IMR-90 (cell line): Measurements from ENCODE around the gene NDUFV2. TPM values are rescaled to one million over a fixed set of nuclear protein-coding genes. Genes with fewer than 3 reads are reported as not detected.

ENCODE experiments used
- ATAC-seq: fragments of 200-7000 bp; cut with Tn5 transposase; 2 replicates; pipeline ENCODE4 v1.9.1; 2020; ENCODE audit warnings: low read depth, mild to moderate bottlenecking, moderate library complexity
- BruUV-seq: library from RNA; stranded (reverse); fragments of 400-500 nt; replicated peaks from 2 replicates; lab custom pipeline; 2021; lab: Mats Ljungman, UMichigan
- CTCF ChIA-PET: fragments of 300-600 bp; formaldehyde crosslinking; extraction: SDS; loops from one replicate; lab custom pipeline; 2021; ENCODE audit warnings: antibody characterized with exemption; lab: Yijun Ruan, JAX
- POLR2A ChIA-PET: fragments of 300-600 bp; sonication (Branson Sonifier 250); formaldehyde crosslinking; loops from one replicate; lab custom pipeline; 2022; ENCODE audit warnings: antibody characterized with exemption; ENCODE audit not compliant: unreplicated experiment; lab: Charles Lee
- DNase-seq: peaks from one replicate; pipeline ENCODE4 v3.0.0; 2013
- H2AFZ ChIP-seq: replicated peaks from 2 replicates; pipeline ENCODE3; 2013; ENCODE audit warnings: low read length, mild to moderate bottlenecking; ENCODE audit not compliant: poor library complexity
- H2AK5ac ChIP-seq: 2 replicates; pipeline ENCODE4 v1.6.1; 2013; ENCODE audit warnings: low read depth, low read length, inconsistent platforms
- H2AK9ac ChIP-seq: replicated peaks from 2 replicates; pipeline ENCODE3; 2013; ENCODE audit warnings: mild to moderate bottlenecking, low read depth, low read length, moderate library complexity; ENCODE audit not compliant: poor library complexity
- H2BK120ac ChIP-seq: 2 replicates; pipeline ENCODE4 v1.6.1; 2013; ENCODE audit warnings: low read depth, low read length, inconsistent platforms
- H2BK15ac ChIP-seq: 3 replicates; pipeline ENCODE4 v1.6.1; 2013; ENCODE audit warnings: low read depth, low read length, inconsistent platforms
- H2BK20ac ChIP-seq: 2 replicates; pipeline ENCODE4 v1.6.1; 2013; ENCODE audit warnings: low read depth, mild to moderate bottlenecking, inconsistent platforms, low read length, moderate library complexity
- H2BK5ac ChIP-seq: 2 replicates; pipeline ENCODE4 v1.6.1; 2013; ENCODE audit warnings: mild to moderate bottlenecking, low read depth, low read length, inconsistent platforms; ENCODE audit not compliant: poor library complexity, severe bottlenecking
- H3K14ac ChIP-seq: replicated peaks from 2 replicates; pipeline ENCODE4 v1.6.1; 2013; ENCODE audit warnings: low read depth, low read length, inconsistent platforms
- H3K18ac ChIP-seq: 2 replicates; pipeline ENCODE4 v1.6.1; 2013; ENCODE audit warnings: low read depth, low read length, control low read depth
- H3K23ac ChIP-seq: 2 replicates; pipeline ENCODE4 v1.6.1; 2013; ENCODE audit warnings: low read depth, low read length, inconsistent platforms
- H3K27ac ChIP-seq: 2 replicates; pipeline ENCODE4 v1.5.1; 2013; ENCODE audit warnings: mild to moderate bottlenecking, control low read depth, low read length; ENCODE audit not compliant: insufficient read depth
- H3K27me3 ChIP-seq: 2 replicates; pipeline ENCODE4 v1.6.1; 2013; ENCODE audit warnings: low read length; ENCODE audit not compliant: control insufficient read depth, insufficient read depth
- H3K36me3 ChIP-seq: 2 replicates; pipeline ENCODE4 v1.6.1; 2013; ENCODE audit warnings: low read length, mixed read lengths; ENCODE audit not compliant: control insufficient read depth, insufficient read depth
- H3K4ac ChIP-seq: 2 replicates; pipeline ENCODE4 v1.6.1; 2013; ENCODE audit warnings: low read depth, low read length, inconsistent platforms
- H3K4me1 ChIP-seq: 2 replicates; pipeline ENCODE4 v1.6.1; 2013; ENCODE audit warnings: low read length, mixed read lengths; ENCODE audit not compliant: control insufficient read depth, insufficient read depth
- H3K4me2 ChIP-seq: 2 replicates; pipeline ENCODE4 v1.6.1; 2013; ENCODE audit warnings: low read depth, mild to moderate bottlenecking, control low read depth, low read length, moderate library complexity
- H3K4me3 ChIP-seq: 2 replicates; pipeline ENCODE4 v1.5.1; 2013; ENCODE audit warnings: low read depth, mild to moderate bottlenecking, control low read depth, low read length, moderate library complexity; ENCODE audit not compliant: insufficient read depth
- H3K56ac ChIP-seq: 2 replicates; pipeline ENCODE4 v1.6.1; 2013; ENCODE audit warnings: low read length, inconsistent platforms; ENCODE audit not compliant: insufficient read depth; ENCODE audit errors: extremely low read depth
- H3K79me1 ChIP-seq, 2 experiments: 2 replicates each; pipeline ENCODE4 v1.6.1; 2013; ENCODE audit warnings: low read length in 2 of 2, inconsistent platforms in 1 of 2, low read depth in 1 of 2
- H3K9ac ChIP-seq: 2 replicates; pipeline ENCODE4 v1.6.1; 2013; ENCODE audit warnings: low read depth, low read length, control low read depth
- H3K9me1 ChIP-seq: 2 replicates; pipeline ENCODE4 v1.6.1; 2013; ENCODE audit warnings: low read length, inconsistent platforms; ENCODE audit not compliant: insufficient read depth
- H3K9me3 ChIP-seq: 2 replicates; pipeline ENCODE4 v1.6.1; 2013; ENCODE audit warnings: low read length; ENCODE audit not compliant: control insufficient read depth, insufficient read depth
- H4K20me1 ChIP-seq: 2 replicates; pipeline ENCODE4 v1.6.1; 2013; ENCODE audit warnings: low read length, inconsistent platforms; ENCODE audit not compliant: insufficient read depth
- H4K5ac ChIP-seq: 2 replicates; pipeline ENCODE4 v1.6.1; 2013; ENCODE audit warnings: mild to moderate bottlenecking, low read depth, low read length, control low read depth
- H4K8ac ChIP-seq, 2 experiments: 2 replicates each; pipeline ENCODE4 v1.6.1; 2013; ENCODE audit warnings: low read depth in 2 of 2, low read length in 2 of 2, control low read depth in 1 of 2, inconsistent platforms in 1 of 2
- H4K91ac ChIP-seq: 2 replicates; pipeline ENCODE4 v1.6.1; 2013; ENCODE audit warnings: low read depth, low read length, inconsistent platforms; ENCODE audit not compliant: insufficient read depth
- BHLHE40 ChIP-seq: fragments of 150-350 bp; IDR thresholded peaks from 2 replicates; pipeline ENCODE4 v1.6.1; 2016; ENCODE audit warnings: mild to moderate bottlenecking, low read depth, low read length
- CEBPB ChIP-seq: IDR thresholded peaks from 2 replicates; pipeline ENCODE4 v1.6.1; 2012; ENCODE audit warnings: low read depth, low read length, improper control_type of control experiment
- CHD1 ChIP-seq: IDR thresholded peaks from 2 replicates; pipeline ENCODE4 v1.6.1; 2012; ENCODE audit warnings: low read depth, low read length, improper control_type of control experiment
- FOS ChIP-seq: fragments of 150-350 bp; IDR thresholded peaks from 2 replicates; pipeline ENCODE4 v1.6.1; 2016; ENCODE audit warnings: low read depth, low read length
- MAFK ChIP-seq: IDR thresholded peaks from 2 replicates; pipeline ENCODE4 v1.6.1; 2012; ENCODE audit warnings: low read depth, low read length, improper control_type of control experiment
- MAZ ChIP-seq: IDR thresholded peaks from 2 replicates; pipeline ENCODE4 v1.6.1; 2012; ENCODE audit warnings: low read depth, mild to moderate bottlenecking, low read length, improper control_type of control experiment, moderate library complexity, borderline replicate concordance
- MXI1 ChIP-seq: IDR thresholded peaks from 2 replicates; pipeline ENCODE4 v1.6.1; 2012; ENCODE audit warnings: low read depth, mild to moderate bottlenecking, low read length, moderate library complexity, borderline replicate concordance
- NFE2L2 ChIP-seq: fragments of 150-350 bp; IDR thresholded peaks from 2 replicates; pipeline ENCODE4 v1.6.1; 2016; ENCODE audit warnings: low read depth, mild to moderate bottlenecking, low read length
- POLR2A ChIP-seq: IDR thresholded peaks from 2 replicates; pipeline ENCODE4 v1.6.1; 2012; ENCODE audit warnings: mild to moderate bottlenecking, low read depth, low read length
- RAD21 ChIP-seq: IDR thresholded peaks from 2 replicates; pipeline ENCODE4 v1.6.1; 2012; ENCODE audit warnings: low read length, improper control_type of control experiment
- RCOR1 ChIP-seq: IDR thresholded peaks from 2 replicates; pipeline ENCODE4 v1.6.1; 2012; ENCODE audit warnings: mild to moderate bottlenecking, low read length, improper control_type of control experiment; ENCODE audit not compliant: insufficient replicate concordance
- RFX5 ChIP-seq: IDR thresholded peaks from 2 replicates; pipeline ENCODE4 v1.8.0; 2012; ENCODE audit warnings: low read depth, mild to moderate bottlenecking, low read length, moderate library complexity
- SMC3 ChIP-seq: fragments of 150-350 bp; IDR thresholded peaks from 2 replicates; pipeline ENCODE4 v1.6.1; 2016; ENCODE audit warnings: low read depth, mild to moderate bottlenecking, antibody characterized with exemption, low read length, moderate library complexity
- WGBS, 2 experiments: methylation state at CpG; one replicate each; pipeline versions ENCODE4 v1.1.5 to v1.1.7; 2013; ENCODE audit warnings: missing lambda C conversion rate in 2 of 2; ENCODE audit not compliant: insufficient read length in 1 of 2; ENCODE audit errors: extremely low coverage in 2 of 2; 5-methylcytosine and 5-hydroxymethylcytosine counted together
- dilution Hi-C: fragments of 300-500 bp; cut with HindIII; formaldehyde crosslinking; loops from one replicate; pipeline ENCODE4 v1.14.3; 2018; ENCODE audit warnings: low sequenced_read_pairs; ENCODE audit not compliant: unreplicated experiment
- in situ Hi-C: fragments of 300-500 bp; cut with MboI; formaldehyde crosslinking; loops from 3 replicates; pipeline ENCODE4 v1.14.3; 2019; ENCODE audit warnings: low sequenced_read_pairs, inconsistent platforms, mixed read lengths
- intact Hi-C: fragments of 100-400 bp; cut with micrococcal nuclease; formaldehyde crosslinking; loops from 2 replicates; pipeline ENCODE4 v1.10.0; 2022
- polyA plus RNA-seq, 3 experiments: library from polyadenylated mRNA; depleted of rRNA; stranded (reverse); fragments of >200 nt; gene quantifications; 2 replicates each; pipeline ENCODE4 v1.2.3, GENCODE V29; 2012; ENCODE audit warnings: low replicate concordance in 1 of 3
- total RNA-seq: library from RNA; depleted of rRNA; stranded (reverse); fragments of >200 nt; gene quantifications from 2 replicates; pipeline ENCODE4 v1.2.3, GENCODE V29; 2012
- TF ChIP-seq, protein P1 (sequence below): fragments of 150-350 bp; IDR thresholded peaks from 2 replicates; pipeline ENCODE4 v1.6.1; 2016; ENCODE audit warnings: low read depth, mild to moderate bottlenecking, low read length, moderate library complexity, borderline replicate concordance
- TF ChIP-seq, protein P2 (sequence below): fragments of 150-350 bp; IDR thresholded peaks from 2 replicates; pipeline ENCODE4 v1.6.1; 2017; ENCODE audit warnings: mild to moderate bottlenecking, antibody characterized with exemption, low read length, low read depth
- TF ChIP-seq, protein P3 (sequence below): conservative IDR thresholded peaks from 2 replicates; pipeline ENCODE4 v1.5.1; 2012; ENCODE audit warnings: mild to moderate bottlenecking, low read depth, low read length, improper control_type of control experiment

Gene NDUFV2
- total and polyA plus RNA-seq, 2 of the 4 experiments (the other 2 are of a cell fraction), result 106 to 126 TPM

DNA sequence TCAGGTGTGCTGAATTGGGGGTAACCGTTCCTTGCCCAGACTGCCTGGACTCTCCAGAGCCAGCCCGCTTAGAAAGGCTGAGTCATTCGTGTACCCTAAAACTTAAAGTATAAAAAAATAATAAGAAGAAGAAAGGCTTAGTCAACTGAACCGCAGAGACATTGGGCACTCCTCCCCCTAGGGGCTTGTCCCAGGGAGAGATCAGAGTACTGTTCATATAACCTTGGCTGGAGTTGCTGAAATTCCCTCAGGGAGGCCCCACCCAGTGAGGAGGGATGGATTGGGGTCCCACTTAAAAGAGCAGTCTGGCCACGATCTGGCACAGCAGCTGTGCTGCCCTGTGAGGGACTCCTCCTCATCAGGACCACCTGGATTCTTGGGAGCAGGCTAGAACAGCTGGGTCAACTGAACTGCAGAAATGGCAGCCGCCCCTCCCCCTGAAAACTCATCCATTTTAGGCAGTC lies 71.3 kb downstream of the NDUFV2 start:
- intact Hi-C loops (no loop called here), dilution Hi-C loops (no loop called here), in situ Hi-C loops (no loop called here)
- H2BK15ac ChIP-seq, result no peak overlapping the region
- H3K4me3 ChIP-seq, result no peak overlapping the region
- DNase-seq (no peak), ATAC-seq (no peak)
- no peak overlapping the region for H3K27ac ChIP-seq
- 80% methylated on average over 1 of the region's 6 CpGs; no CpG with 5 or more reads in 1 of the 2 experiments for WGBS, 2 experiments
- ChIA-PET POLR2A (no interaction called here), CTCF (no interaction called here)
- H3K4me2 ChIP-seq, result no peak overlapping the region
- peaks cover 2% of the 10 kb centered on the region; the same call in 1 of the 2 replicates for H3K36me3 ChIP-seq
- H2BK20ac ChIP-seq, result no peak overlapping the region
- H3K4ac ChIP-seq, result no peak overlapping the region
- H3K4me1 ChIP-seq, result peaks cover 1% of the 10 kb centered on the region; the same call in 1 of the 2 replicates
- H3K23ac ChIP-seq, result peak overlapping the region; percentile 23; the same call in 1 of the 2 replicates
- H4K8ac ChIP-seq, result no peak overlapping the region
- H4K91ac ChIP-seq, result no peak overlapping the region
- no peak overlapping the region for H3K14ac ChIP-seq
- no peak overlapping the region for H2AK5ac ChIP-seq
- no peaks in the 10 kb centered on the region for H3K27me3 ChIP-seq
- H3K56ac ChIP-seq, result no peak overlapping the region
- H2BK120ac ChIP-seq, result no peak overlapping the region
- no peak overlapping the region for H2AFZ ChIP-seq
- peaks cover 53% of the 10 kb centered on the region for H4K20me1 ChIP-seq
- H3K18ac ChIP-seq, result no peak overlapping the region
- peak overlapping the region; percentile 72 for H2AK9ac ChIP-seq
- no peaks in the 10 kb centered on the region for H3K9me3 ChIP-seq
- peaks cover 10% of the 10 kb centered on the region for H3K9me1 ChIP-seq
- no peak overlapping the region for H2BK5ac ChIP-seq
- H3K79me1 ChIP-seq, result peaks cover 19 to 66% of the 10 kb centered on the region in 2 experiments
- no peak overlapping the region for H4K5ac ChIP-seq
- no TSS peak for BruUV-seq
- TF ChIP-seq MAFK (no peak), BHLHE40 (no peak), POLR2A (no peak), RFX5 (no peak), FOS (no peak), CEBPB (no peak), MXI1 (no peak), SMC3 (no peak), RAD21 (no peak), CHD1 (no peak), MAZ (no peak), RCOR1 (no peak), NFE2L2 (no peak)
- TF ChIP-seq, protein P1, sequence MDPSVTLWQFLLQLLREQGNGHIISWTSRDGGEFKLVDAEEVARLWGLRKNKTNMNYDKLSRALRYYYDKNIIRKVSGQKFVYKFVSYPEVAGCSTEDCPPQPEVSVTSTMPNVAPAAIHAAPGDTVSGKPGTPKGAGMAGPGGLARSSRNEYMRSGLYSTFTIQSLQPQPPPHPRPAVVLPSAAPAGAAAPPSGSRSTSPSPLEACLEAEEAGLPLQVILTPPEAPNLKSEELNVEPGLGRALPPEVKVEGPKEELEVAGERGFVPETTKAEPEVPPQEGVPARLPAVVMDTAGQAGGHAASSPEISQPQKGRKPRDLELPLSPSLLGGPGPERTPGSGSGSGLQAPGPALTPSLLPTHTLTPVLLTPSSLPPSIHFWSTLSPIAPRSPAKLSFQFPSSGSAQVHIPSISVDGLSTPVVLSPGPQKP, result no peak
- TF ChIP-seq, protein P2, sequence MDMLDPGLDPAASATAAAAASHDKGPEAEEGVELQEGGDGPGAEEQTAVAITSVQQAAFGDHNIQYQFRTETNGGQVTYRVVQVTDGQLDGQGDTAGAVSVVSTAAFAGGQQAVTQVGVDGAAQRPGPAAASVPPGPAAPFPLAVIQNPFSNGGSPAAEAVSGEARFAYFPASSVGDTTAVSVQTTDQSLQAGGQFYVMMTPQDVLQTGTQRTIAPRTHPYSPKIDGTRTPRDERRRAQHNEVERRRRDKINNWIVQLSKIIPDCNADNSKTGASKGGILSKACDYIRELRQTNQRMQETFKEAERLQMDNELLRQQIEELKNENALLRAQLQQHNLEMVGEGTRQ, result no peak
- TF ChIP-seq, protein P3, sequence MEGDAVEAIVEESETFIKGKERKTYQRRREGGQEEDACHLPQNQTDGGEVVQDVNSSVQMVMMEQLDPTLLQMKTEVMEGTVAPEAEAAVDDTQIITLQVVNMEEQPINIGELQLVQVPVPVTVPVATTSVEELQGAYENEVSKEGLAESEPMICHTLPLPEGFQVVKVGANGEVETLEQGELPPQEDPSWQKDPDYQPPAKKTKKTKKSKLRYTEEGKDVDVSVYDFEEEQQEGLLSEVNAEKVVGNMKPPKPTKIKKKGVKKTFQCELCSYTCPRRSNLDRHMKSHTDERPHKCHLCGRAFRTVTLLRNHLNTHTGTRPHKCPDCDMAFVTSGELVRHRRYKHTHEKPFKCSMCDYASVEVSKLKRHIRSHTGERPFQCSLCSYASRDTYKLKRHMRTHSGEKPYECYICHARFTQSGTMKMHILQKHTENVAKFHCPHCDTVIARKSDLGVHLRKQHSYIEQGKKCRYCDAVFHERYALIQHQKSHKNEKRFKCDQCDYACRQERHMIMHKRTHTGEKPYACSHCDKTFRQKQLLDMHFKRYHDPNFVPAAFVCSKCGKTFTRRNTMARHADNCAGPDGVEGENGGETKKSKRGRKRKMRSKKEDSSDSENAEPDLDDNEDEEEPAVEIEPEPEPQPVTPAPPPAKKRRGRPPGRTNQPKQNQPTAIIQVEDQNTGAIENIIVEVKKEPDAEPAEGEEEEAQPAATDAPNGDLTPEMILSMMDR, result no peak
- H3K9ac ChIP-seq, result no peak overlapping the region
